Pancreas (tissue), 10 donors: Measurements from ENCODE around the gene CLEC3B. TPM values are rescaled to one million over a fixed set of nuclear protein-coding genes. Genes with fewer than 3 reads are reported as not detected.

Source experiments
- ATAC-seq, 4 donors: fragments of 200-7000 bp; cut with Tn5 transposase; one replicate each; pipeline versions ENCODE4 v1.8.0 to v1.9.1; 2020; ENCODE audit warnings: mild to moderate bottlenecking in 4 of 4, moderate library complexity in 4 of 4
- DNase-seq, 6 donors: peaks; one replicate each; pipeline ENCODE4 v3.0.0-alpha.2; 2020
- FAIRE-seq: peaks from 2 replicates; lab custom pipeline; 2012; peaks lifted over from hg19 to GRCh38; lab: Jason Lieb, UNC
- H3K27ac ChIP-seq, 4 donors: fragments of 200-600 bp; sonication (generic); 1 replicate in 3 of 4; 2 replicates in 1 of 4; pipeline versions ENCODE4 v1.5.0 to v1.8.0; 2020
- H3K27me3 ChIP-seq, 4 donors: fragments of 200-600 bp; one replicate each; pipeline ENCODE4 v1.8.0; 2021
- H3K36me3 ChIP-seq, 3 donors: fragments of 200-600 bp; sonication (generic) in 1 of 3; one replicate each; pipeline versions ENCODE4 v1.5.0 to v1.8.0; 2020 to 2021
- H3K4me1 ChIP-seq, 3 donors: fragments of 200-600 bp; one replicate each; pipeline ENCODE4 v1.8.0; 2021
- H3K4me3 ChIP-seq, 4 donors: fragments of 200-600 bp; sonication (generic) in 2 of 4; one replicate each; pipeline versions ENCODE4 v1.5.0 to v1.8.0; 2020 to 2021
- H3K9me3 ChIP-seq, 4 donors: fragments of 200-600 bp; one replicate each; pipeline ENCODE4 v1.8.0; 2021
- WGBS, 2 donors: extraction: QIAGEN DNeasy Blood & Tissue Kit; methylation state at CpG; one replicate each; pipeline ENCODE4 v1.1.7; 2013; 5-methylcytosine and 5-hydroxymethylcytosine counted together
- intact Hi-C, 3 donors: fragments of 100-400 bp; cut with DNase I; formaldehyde crosslinking; loops; one replicate each; pipeline versions ENCODE4 v1.11.1 to v1.14.2; 2022
- polyA plus RNA-seq, 2 donors: library from polyadenylated mRNA; stranded (reverse); fragments of 200-250 nt; gene quantifications; one replicate each; pipeline ENCODE4 v1.2.3, GENCODE V29; 2013
- total RNA-seq, 6 donors: library from RNA; stranded (reverse); fragmentation: NEBNext Ultra II Directional in 4 of 6; extraction: Animal tissue kit (Norgen Biotek cat#: 25700) in 4 of 6; gene quantifications; one replicate each; pipeline versions ENCODE4 v1.2.1 to v1.2.4, GENCODE V29; 2021 to 2023
- TF ChIP-seq, protein P1 (sequence below), 4 donors: fragments of 200-600 bp; sonication (generic) in 3 of 4; IDR thresholded peaks; one replicate each; pipeline versions ENCODE4 v1.5.0 to v1.8.0; 2021; ENCODE audit warnings: antibody characterized with exemption in 4 of 4
- donor health status: healthy with polysubstance abuse.
- donor health status: DM: no; HTN: no; CAD: no; lungs with moderate emphysema.
- donor health status: DM: no; HTN: no; CAD: no.
- donor health status: control.
- donor health status: control.
- donor health status: Bipolar disorder and iron deficiency.
- donor health status: DM: yes; HTN: yes; CAD: no.
- donor health status: DM: no; HTN: no; CAD: no.
- donor health status: DM: no; HTN: no; CAD: no.
- donor health status: DM: yes; HTN: yes; CAD: no.

CLEC3B gene
- total and polyA plus RNA-seq, 8 donors = 1.3 to 31.9 (median 7.8) TPM

DNA sequence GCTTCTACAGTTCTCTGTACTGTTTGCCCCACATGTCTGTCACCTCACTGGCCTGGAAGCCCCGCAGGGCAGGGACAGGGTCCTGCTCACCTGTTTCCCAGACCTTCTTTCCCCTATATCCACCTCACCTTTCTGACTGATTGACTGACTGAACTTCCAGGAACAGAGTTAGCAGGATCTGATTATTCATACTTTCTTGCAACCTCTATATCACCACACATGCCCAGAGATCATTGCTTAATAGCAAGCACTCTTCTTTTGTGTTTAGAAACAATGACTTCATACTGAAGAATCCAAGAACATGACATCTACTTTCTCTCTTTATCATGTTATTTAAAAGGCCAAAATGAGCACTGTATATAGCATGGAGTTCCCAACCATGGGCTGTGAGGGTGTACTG lies 18.0 kb upstream of the CLEC3B start:
- no peak for DNase-seq
- intact Hi-C loops = no loop called here
- FAIRE-seq = no peak
- no peak overlapping the region for H3K27ac ChIP-seq
- no peaks in the 10 kb centered on the region for H3K27me3 ChIP-seq
- no peak overlapping the region for H3K4me3 ChIP-seq
- TF ChIP-seq, protein P1, sequence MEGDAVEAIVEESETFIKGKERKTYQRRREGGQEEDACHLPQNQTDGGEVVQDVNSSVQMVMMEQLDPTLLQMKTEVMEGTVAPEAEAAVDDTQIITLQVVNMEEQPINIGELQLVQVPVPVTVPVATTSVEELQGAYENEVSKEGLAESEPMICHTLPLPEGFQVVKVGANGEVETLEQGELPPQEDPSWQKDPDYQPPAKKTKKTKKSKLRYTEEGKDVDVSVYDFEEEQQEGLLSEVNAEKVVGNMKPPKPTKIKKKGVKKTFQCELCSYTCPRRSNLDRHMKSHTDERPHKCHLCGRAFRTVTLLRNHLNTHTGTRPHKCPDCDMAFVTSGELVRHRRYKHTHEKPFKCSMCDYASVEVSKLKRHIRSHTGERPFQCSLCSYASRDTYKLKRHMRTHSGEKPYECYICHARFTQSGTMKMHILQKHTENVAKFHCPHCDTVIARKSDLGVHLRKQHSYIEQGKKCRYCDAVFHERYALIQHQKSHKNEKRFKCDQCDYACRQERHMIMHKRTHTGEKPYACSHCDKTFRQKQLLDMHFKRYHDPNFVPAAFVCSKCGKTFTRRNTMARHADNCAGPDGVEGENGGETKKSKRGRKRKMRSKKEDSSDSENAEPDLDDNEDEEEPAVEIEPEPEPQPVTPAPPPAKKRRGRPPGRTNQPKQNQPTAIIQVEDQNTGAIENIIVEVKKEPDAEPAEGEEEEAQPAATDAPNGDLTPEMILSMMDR (IDR thresholded peaks at IDR 0.05) = no peak
- WGBS, 2 donors = 100% methylated on average over 1 of the region's 1 CpG
- ATAC-seq = no peak
- no peaks in the 10 kb centered on the region for H3K4me1 ChIP-seq
- H3K36me3 ChIP-seq = peaks cover 0 to 23% (median 0%) of the 10 kb centered on the region in 3 donors
- no peaks in the 10 kb centered on the region for H3K9me3 ChIP-seq

DNA sequence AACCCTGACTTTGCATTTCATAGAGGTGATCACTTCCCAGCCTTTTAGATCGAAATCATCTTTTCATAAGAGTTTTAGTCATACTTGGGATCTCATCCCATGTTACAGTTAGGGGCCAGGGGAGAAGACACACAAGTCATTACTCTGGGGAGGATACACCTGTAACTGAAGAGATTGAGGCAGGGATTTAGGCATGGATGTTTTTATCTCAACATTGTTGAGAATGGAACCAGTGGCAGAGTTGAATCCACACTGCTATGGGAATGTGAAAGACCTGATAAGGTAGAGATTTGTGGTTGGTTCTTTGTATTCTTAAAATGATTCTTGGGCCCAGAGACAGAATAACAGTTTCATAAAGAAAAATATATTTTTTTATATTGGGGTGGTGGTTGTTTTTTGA lies 16.2 kb upstream of the CLEC3B start:
- intact Hi-C loops = no loop called here
- Histone ChIP-seq H3K27me3 (no peaks in the 10 kb centered on the region), H3K36me3 (peaks cover 0 to 23% (median 0%) of the 10 kb centered on the region in 3 donors), H3K4me1 (no peaks in the 10 kb centered on the region), H3K27ac (no peak overlapping the region), H3K9me3 (no peaks in the 10 kb centered on the region), H3K4me3 (no peak overlapping the region)
- 97 to 100% methylated on average over 1 of the region's 1 CpG for WGBS, 2 donors
- no peak for ATAC-seq
- FAIRE-seq = no peak
- DNase-seq = no peak
- TF ChIP-seq, protein P1 (IDR thresholded peaks at IDR 0.05) = no peak

DNA sequence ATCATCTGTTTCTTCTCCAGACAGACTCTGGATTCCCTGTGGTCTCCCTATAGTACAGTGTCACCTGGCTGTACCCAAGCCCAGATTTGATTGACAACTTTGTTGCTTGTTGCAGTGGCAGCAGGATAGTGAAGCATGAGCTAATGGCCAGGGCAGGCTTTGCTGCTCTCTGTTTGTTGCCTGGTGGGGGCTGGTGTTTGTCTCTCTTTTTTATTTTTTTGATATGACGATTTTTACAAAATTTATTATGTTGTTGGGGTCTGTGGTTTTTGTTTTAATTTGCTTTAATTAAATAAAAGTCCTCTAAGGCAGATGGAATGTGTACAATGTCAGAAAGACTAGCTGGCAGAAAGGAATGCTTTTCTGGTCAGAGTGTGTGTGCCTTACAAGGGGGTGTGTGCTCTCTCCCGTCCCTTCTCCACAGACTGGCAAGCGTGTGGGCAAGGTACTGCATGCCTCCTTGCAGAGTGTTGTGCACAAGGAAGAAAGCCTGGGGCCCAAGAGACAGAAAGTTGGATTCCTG lies 15.2 kb upstream of the CLEC3B start:
- FAIRE-seq (no peak), DNase-seq (no peak), ATAC-seq (peak in 1 of 4 donors; percentile 27)
- no peak overlapping the region for H3K4me3 ChIP-seq
- peaks cover 0 to 23% (median 0%) of the 10 kb centered on the region in 3 donors for H3K36me3 ChIP-seq
- no peaks in the 10 kb centered on the region for H3K27me3 ChIP-seq
- intact Hi-C loops = no loop called here
- 86 to 87% methylated on average over 3 of the region's 3 CpGs for WGBS, 2 donors
- no peak overlapping the region for H3K27ac ChIP-seq
- TF ChIP-seq, protein P1 (IDR thresholded peaks at IDR 0.05) = no peak
- no peaks in the 10 kb centered on the region for H3K4me1 ChIP-seq
- no peaks in the 10 kb centered on the region for H3K9me3 ChIP-seq

DNA sequence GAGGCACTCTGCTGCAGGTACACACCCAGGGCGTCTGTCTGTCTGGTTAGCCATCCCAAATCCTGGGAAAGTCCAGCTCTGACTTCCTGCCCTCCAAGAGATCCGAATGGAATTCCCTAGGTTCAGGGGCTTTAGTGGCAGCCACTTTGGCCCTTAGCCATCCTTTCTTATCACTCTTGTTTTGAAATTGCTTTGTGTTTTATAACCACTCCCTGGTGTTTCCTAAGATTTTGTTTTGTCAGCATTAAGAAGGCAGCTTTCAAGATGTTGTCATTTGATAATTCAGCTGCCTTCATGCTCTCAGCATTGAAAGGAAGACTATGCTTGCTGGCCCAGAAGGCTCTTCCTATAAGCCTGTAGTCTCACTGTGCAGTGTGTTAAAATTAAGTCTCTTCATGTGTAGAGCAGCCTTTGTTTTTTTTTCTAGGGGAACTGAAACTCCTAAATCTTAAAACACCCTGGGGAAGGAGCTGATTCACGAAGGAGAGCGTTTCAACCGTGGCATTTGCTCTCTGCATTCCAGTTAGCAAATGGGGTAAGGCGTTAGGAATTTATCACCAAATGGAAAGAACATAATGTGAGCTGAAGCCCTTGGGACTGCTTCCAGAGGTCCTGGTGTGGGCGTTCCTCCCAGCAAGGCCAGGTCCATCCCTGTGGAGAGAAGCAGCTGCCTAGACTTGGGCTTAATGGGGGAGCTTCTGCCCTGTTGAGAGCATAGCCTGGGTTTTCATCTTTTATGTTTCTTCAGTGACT lies 14.2 kb upstream of the CLEC3B start:
- ATAC-seq (peak in 3 of 4 donors; percentile 44 to 75 (median 48)), FAIRE-seq (no peak), DNase-seq (no peak)
- Histone ChIP-seq H3K27me3 (no peaks in the 10 kb centered on the region), H3K4me3 (no peak overlapping the region), H3K4me1 (no peaks in the 10 kb centered on the region), H3K36me3 (peaks cover 0 to 23% (median 0%) of the 10 kb centered on the region in 3 donors), H3K27ac (peak overlapping the region in 1 of 4 donors; percentile 33), H3K9me3 (no peaks in the 10 kb centered on the region)
- TF ChIP-seq, protein P1 (IDR thresholded peaks at IDR 0.05) = no peak
- WGBS, 2 donors = 47 to 64% methylated on average over 7 of the region's 7 CpGs
- intact Hi-C loops = no loop called here

DNA sequence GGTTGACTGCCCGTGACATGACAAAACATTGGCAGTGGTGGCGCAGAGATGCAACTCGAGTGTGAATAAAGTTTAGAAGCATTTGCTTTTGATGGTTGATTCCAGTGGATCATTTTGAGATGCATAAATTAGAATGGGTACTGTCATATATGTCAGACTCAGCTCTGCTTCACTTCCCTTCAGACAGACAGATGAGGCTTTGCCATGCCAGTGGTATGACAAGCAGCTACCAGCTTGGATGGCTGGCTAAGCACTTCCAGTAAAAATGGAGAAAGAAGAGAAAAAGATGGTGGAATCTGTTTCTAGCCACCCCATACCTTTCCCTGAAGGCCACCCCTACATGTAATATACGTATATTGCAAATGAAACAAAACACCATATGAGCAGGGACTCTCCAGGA lies 13.5 kb upstream of the CLEC3B start:
- Histone ChIP-seq H3K4me3 (no peak overlapping the region), H3K27ac (no peak overlapping the region), H3K4me1 (no peaks in the 10 kb centered on the region), H3K36me3 (peaks cover 0 to 19% (median 0%) of the 10 kb centered on the region in 3 donors), H3K9me3 (no peaks in the 10 kb centered on the region), H3K27me3 (no peaks in the 10 kb centered on the region)
- TF ChIP-seq, protein P1 (IDR thresholded peaks at IDR 0.05) = no peak
- ATAC-seq (peak in 1 of 4 donors; percentile 14), DNase-seq (no peak), FAIRE-seq (no peak)
- 96 to 97% methylated on average over 4 of the region's 4 CpGs for WGBS, 2 donors
- intact Hi-C loops = no loop called here
